HG03520 (cell line): ENCODE results near the gene APOBR.
"Not testable (repeated sequence)": the region's sequence is repeated elsewhere in the genome, so short reads cannot be mapped to it uniquely, and the experiment has no call there.

Source experiments
- ATAC-seq: cut with Tn5 transposase; IDR thresholded peaks from one replicate; pipeline ENCODE4 v1.9.1; 2021; ENCODE audit warnings: mild to moderate bottlenecking, moderate library complexity; ENCODE audit not compliant: unreplicated experiment

The APOBR gene, protein sequence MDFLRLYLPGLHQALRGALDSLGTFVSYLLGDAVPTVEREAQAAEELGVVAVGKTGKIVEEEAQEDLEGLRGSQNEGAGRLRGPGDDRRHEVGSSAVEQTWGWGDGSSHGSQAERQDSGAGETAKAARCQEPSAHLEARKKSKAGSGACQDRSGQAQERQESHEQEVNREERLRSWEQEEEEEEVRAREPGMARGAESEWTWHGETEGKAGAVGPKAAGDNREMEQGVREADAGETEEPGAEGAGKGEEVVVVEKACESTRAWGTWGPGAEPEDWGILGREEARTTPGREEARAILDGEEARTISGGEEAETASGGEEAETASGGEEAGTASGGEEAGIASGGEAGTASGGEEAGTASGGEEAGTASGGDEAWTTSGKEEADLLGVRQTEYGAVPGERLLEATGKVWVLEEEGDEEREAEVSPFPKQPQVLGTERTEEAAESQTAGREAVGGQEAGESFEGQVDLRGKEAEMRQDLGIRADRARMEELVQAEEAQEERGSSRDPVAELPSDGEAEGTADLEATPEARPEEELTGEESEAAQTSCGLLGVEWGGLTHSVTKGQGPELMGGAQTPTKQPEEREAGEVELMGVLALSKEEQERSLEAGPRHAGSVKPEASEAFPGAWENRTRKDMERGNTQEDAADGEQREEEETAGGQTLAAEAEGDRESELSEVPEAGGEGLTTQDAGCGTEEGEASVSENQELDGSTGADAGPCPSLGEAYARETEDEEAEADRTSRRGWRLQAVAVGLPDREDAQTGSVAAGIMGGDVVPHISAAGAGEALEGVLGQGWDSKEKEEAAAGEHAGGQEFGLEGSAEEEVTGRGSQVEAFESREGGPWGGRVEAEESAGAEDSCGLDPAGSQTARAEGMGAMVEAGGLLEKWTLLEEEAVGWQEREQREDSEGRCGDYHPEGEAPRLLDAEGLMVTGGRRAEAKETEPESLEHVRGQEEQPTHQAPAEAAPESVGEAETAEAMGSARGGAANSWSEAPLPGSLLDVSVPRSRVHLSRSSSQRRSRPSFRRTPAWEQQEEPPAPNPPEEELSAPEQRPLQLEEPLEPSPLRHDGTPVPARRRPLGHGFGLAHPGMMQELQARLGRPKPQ

DNA sequence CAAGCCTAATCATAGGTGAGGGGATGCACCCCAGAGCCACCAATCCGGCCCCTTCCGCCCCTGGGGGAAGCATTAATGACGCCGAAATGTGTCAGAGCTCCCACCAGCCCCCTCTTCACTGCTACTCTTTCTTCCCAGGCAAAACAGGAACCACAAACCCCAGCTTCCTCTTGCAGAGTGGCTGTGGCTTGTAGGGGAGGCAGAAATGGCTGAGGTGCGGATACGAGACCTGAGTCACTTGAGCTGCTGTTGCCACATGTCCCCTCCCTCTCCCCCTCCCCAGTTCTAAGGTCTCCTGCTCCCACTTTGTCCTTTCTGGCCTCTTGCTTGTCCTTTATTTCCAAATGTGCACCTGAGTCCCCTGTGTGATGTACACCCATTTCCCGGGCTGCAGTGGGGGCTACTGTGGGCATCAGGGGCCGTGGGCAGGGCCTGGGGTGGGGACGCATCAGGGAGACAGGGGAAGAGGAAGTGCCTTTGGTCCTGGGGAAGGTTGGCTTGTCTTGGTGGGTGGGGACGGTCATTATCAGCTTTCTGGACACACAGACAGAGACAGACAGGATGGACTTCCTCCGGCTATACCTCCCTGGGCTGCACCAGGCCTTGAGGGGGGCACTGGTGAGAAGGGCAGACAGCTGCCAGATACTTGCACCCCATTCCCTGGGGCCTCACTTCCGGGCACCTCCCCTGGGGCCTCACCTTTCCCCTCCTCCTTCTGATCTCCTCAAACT is at the start of gene APOBR:
APOBR (plus strand) TSS at position 523 of the 731 bp plus-strand sequence; CDS start at position 562, 39 bp downstream.
- peak; percentile 35 for ATAC-seq

DNA sequence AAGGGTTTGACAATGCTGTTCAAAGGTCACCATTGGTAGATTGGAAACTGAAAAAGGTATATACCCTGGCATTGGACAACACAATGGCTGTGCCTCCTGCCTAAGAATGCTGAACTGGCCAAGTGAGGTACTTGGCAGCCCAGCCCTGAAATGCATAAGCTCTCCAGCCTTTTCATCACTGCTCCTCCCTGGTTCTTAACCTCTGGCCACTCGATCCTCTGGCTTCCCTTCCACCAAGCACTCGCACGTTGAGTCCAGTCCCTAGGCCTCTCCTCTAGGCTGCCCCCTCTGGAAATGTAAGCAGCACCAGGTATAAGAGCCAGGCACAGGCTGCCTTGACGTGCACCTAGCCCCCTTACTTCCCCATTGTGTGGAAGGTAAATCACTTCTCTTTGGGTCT is 48.1 kb upstream of the APOBR start:
- not testable (repeated sequence) for ATAC-seq

DNA sequence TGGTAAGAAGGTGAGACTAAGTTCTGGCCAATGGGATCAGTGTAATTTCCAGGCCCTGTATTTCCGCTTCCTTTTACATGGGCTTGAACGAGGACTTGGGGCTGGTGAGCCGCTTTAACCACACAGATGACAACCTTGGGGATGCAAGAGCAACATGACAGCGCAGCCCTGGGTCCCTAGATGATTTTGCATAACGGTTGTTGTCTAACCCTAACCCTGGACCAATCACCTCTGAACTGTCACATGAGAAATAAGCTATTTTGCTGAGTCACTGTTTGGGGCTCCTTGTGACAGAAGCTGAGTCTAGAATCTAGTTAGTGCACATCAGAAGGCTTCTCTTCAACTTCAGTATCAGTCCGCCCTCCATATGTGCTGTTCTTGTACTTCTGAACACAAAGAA is 47.4 kb upstream of the APOBR start:
- not testable (repeated sequence) for ATAC-seq

DNA sequence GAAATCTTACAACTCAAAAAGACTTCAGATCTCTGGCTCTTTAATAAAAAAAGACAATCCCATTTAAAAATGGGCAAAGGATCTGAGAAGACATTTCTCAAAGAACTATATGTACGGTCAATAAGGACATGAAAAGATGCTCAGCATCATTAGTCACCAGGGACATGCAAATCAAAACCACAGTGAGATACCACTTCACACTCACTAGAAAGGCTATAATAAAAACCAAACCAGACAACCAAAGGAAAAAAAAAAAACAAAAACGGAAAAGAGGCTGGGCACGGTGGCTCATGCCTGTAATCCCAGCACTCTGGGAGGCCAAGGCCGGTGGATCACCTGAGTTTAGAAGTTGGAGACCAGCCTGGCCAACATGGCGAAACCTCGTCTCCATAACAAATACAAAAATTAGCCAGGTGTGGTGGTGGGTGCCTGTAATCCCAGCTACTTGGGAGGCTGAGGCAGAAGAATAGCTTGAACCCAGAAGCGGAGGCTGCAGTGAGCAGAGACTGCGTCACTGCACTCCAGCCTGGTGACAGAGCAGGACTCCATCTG is 20.7 kb upstream of the APOBR start:
- ATAC-seq: no peak

DNA sequence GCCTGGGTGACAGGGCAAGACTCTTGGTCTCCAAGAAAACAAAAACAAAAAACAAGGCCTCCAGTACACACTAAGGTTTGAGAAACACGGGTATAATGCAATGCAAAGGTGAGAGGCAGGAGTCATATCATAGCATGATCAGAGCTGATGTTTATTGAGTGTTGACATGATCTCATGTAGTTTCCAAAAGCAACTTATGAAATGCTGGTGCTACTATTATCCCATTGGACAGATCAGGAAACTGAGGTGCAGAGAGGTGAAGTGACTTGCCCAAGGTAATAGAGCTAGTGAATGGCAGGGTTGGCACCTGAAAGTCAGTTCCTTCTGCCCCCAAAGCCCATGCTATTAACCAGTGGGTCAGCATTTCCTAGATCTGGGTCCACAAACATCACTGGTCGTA is 19.2 kb upstream of the APOBR start:
- ATAC-seq: no peak

DNA sequence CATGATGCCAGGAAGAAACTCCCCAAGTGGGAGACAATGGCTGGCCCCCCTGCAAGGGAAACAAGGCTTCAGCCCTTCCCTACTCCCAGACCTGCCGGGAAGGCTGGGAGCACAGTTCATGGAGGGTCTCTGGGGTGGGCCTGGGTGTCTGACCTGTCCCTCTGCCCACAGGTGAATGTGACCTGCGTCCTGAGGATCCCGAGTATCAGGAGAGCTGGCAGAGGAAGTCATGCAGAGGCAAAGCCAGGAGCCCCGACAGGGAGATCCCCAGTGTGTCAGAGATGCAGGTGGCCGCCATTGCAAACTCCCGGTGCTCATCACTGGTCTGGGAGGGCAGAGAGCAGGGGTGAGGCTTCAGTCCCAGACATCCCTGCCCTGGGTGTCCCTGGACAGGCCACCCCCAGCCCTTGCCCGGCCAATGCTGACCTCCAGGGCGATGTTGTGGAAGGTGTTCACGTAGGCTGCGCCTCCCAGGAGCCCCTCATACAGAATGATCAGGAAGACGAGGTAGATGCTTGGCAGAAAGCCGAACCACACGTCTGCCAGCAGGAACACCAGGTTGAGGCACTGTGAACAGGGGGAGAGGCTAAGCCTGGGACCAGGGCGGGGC is 17.0 kb upstream of the APOBR start:
- no peak for ATAC-seq

DNA sequence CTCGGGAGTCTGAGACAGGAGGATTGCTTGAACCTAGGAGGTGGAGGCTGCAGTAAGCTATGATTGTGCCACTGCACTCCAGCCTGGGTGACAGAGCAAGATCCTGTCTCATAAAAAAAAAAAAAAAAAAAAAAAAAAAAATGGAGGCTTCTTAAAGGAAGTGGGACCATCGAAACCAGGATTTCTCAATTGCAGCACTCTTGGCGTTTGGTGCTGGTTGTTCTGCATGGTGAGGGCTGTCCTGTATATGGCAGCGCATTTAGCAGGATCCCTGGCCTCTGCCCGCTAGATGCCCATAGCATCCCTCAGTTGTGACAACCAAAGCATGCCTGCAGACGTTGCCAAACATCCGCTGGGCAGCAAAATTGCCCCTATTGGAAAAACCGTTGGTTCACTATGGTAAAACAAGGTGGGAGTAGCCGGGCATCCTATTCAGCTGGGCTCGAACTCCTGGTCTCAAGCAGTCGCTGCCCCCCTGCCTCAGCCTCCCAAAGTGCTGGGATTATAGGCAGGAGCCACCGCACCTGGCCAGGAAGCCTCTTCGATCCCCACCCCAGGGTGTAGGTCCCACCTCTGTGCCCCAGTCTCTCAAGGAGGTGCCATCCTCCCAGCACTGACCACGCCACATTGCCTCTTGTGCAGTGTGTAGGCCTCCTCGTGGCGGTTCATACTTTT is 15.8 kb upstream of the APOBR start:
- no peak for ATAC-seq

DNA sequence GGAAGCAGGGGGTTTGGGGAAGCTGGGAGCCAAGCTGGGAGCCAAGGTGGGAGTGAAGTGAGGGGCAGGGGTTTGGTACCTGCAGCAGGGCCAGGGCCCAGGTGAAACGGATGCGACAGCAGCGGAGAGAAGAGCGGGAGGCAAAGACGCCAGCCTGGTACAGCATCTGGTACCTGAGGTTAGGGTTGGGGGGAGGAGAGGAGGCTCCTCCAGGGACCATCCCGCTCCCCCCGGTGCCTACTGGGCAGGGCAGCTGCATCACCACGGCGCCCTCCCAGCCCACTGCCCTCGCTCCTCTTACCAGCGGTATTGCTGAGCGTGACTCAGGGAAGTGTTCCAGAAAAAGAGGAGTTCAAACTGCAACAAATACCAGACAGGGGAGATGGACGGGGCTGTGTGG is 12.4 kb upstream of the APOBR start:
- no peak for ATAC-seq

DNA sequence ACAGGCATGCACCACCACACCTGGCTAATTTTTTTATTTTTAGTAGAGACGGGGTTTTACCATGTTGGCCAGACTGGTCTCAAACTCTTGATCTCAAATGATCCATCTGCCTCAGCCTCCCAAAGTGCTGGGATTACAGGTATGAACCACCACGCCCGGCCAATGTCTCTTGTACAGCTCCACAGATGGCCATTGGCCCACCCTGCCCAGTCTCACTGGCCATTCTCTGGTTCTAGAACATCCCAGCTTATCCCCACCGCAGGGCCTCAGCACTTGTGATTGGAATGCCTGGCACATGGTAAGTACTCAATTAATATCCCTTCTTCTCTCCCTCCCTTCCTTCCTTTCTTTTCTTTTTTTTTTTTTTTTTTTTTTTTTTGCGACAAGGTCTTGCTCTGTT is 11.1 kb upstream of the APOBR start:
- ATAC-seq: not testable (repeated sequence)

DNA sequence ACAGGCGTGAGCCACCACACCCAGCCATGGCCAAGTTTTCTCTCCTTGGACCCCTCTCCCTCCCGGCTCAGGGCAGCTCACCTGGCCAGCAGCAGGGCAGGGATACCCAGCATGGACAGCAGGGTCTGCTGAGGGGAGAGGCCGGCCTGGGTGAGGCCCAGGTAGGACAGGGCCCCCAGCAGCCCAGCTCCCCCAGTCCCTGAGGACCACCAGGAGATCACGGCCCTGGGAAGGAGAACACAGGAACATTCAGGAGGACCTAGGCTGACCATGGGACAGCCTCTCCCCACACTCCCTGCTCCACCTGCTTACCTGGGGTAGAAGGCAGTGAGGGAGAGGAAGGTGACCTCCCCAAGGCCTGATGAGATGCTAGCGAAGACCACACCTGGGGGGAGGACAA is 8.2 kb upstream of the APOBR start:
- ATAC-seq: no peak

DNA sequence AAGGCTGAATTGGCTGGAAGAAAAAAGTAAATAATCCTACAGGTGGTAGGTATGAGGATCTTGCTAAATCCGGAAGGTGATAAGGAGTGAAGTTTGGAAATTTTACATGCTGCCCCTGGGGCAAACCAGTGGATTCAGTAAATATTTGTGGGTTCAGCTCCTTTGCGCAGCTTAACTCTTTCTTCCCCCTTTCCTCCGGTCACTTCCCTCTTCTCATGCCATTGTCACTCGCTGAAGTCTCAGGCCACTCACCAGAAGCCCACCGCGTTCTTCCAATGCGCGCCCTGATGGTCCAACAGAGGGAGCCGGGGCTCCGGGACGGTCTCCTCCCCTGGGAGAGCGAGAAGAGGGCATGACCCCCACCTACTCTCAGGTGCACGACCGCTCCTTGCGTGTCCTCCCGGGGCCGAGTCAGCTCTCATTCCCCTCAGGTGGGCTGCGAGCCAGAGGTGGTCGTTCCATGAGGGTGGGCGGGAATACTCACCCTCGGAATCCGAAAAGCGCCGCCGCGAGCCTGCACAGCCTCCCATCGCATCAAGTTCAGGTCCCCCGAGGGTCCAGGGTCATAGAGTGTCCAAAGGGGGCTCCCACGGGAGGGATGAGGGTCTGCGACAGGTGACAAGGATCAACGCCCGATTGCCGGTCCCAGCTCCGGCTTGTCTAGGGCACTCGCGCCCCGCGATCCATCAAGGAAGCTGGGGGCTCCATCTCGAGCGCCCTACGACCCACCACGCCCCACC is 3.0 kb upstream of the APOBR start:
- ATAC-seq: peak; percentile 3

DNA sequence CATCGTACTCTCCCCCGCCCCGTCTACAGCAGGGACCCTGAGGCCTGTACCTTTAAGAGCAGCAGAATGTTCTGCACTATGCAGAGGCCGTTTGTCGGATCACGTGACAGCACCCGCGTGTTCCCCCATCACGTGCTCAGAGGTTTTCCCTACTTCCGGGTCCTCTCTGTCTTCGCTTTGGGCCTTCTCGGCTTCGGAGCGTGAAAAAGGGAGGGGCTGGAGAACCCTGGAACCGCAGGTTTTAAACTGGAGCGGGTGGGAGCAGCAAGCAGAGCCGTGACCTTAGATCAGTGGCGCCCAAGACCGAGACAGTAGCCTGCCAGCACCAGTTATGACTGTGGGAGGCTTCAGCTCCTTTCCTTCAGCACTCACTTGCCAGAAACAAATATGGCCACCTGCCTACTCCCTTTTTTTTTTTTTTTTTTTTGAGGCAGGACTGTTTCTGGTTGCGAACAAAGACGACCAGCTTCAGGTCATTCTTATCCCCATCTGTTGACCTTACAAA is 2.4 kb upstream of the APOBR start, which contains the start of gene CLN3:
CLN3 (minus strand) TSS at position 105 of the 505 bp plus-strand sequence. CDS start 315 bp downstream, outside the sequence.
- peak; percentile 66 for ATAC-seq

DNA sequence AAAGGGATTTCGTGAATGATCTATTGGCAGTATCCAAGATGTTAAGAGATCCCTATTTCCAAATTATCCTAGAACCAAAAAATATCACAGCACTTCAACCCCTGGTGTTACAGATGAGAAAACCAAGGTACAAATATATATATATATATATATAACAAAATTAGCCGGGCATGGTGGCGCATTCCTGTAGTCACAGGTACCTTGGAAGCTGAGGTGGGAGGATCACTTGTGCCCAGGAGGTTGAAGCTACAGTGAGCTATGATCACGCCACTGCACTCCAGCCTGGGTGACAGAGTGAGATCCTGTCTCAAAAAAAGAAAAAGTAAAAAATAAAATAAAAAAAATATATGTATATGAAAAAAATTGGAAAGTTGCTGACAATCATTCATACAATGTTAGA is 1.9 kb upstream of the APOBR start:
- ATAC-seq: no peak

DNA sequence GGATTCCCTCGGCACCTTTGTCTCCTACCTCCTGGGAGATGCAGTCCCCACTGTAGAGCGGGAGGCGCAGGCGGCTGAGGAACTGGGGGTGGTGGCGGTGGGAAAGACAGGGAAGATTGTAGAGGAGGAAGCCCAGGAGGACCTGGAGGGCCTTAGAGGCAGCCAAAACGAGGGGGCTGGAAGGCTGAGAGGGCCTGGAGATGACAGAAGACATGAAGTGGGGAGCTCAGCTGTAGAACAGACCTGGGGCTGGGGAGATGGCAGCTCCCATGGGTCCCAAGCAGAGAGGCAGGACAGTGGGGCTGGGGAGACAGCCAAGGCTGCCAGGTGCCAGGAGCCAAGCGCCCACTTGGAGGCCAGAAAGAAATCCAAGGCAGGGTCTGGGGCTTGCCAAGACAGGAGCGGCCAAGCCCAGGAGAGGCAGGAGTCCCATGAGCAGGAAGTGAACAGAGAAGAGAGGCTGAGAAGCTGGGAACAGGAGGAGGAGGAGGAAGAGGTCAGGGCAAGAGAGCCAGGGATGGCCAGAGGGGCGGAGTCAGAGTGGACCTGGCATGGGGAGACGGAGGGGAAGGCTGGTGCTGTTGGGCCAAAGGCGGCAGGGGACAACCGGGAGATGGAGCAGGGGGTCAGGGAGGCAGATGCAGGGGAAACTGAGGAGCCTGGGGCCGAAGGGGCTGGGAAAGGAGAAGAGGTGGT is 803 bp downstream of the APOBR start:
- ATAC-seq: no peak

DNA sequence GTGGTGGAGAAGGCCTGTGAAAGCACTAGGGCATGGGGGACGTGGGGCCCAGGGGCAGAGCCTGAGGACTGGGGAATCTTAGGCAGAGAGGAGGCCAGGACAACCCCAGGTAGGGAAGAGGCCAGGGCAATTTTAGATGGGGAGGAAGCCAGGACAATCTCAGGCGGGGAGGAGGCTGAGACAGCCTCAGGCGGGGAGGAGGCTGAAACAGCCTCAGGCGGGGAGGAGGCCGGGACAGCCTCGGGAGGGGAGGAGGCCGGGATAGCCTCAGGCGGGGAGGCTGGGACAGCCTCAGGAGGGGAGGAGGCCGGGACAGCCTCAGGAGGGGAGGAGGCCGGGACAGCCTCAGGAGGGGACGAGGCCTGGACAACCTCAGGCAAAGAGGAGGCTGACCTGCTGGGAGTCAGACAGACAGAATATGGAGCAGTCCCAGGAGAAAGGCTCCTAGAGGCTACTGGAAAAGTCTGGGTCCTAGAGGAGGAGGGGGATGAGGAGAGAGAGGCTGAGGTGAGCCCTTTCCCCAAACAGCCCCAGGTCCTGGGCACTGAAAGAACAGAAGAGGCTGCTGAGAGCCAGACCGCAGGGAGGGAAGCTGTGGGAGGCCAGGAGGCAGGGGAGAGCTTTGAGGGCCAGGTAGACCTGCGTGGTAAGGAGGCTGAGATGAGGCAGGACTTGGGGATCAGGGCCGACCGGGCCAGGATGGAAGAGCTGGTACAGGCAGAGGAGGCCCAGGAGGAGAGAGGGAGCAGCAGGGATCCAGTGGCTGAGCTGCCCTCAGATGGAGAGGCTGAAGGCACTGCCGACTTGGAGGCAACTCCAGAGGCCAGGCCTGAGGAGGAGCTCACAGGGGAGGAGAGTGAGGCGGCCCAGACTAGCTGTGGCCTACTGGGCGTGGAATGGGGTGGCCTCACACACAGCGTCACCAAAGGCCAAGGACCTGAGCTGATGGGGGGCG is 1.6 kb downstream of the APOBR start:
- ATAC-seq: no peak

DNA sequence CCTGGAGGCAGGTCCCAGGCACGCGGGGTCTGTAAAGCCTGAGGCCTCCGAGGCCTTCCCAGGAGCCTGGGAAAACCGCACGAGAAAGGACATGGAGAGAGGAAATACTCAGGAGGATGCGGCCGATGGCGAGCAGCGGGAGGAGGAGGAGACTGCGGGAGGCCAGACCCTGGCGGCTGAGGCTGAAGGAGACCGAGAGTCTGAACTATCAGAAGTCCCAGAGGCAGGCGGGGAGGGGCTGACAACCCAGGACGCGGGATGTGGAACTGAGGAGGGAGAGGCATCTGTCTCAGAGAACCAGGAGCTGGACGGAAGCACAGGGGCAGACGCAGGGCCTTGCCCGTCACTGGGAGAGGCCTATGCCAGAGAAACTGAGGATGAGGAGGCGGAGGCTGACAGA is 2.4 kb downstream of the APOBR start:
- ATAC-seq: no peak

DNA sequence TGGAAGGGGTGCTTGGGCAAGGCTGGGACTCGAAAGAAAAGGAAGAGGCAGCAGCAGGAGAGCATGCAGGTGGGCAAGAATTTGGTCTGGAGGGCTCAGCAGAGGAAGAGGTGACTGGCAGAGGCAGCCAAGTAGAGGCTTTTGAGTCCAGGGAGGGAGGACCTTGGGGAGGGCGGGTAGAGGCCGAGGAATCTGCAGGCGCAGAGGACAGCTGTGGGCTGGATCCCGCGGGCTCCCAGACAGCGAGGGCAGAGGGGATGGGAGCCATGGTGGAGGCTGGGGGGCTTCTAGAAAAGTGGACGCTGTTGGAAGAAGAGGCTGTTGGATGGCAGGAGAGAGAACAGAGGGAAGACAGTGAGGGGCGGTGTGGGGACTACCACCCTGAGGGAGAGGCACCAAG is 2.9 kb downstream of the APOBR start:
- ATAC-seq: no peak
